Immature natural killer cell (primary cell): Measurements from ENCODE around the gene SPRED3. TPM values are rescaled to one million over a fixed set of nuclear protein-coding genes. Genes with fewer than 3 reads are reported as not detected.
A peak's percentile ranks its signal among the peaks of the same experiment; 100 is the strongest.

Source experiments
- DNase-seq, 3 donors: peaks; one replicate each; pipeline ENCODE4 v3.0.0; 2022; ENCODE audit warnings: mixed read lengths in 1 of 3
- H3K27ac Mint-ChIP-seq, 6 donors: one replicate each; pipeline ENCODE4 v1.8.0; 2020; ENCODE audit warnings: mixed read lengths in 6 of 6, mild to moderate bottlenecking in 5 of 6, inconsistent platforms in 4 of 6, moderate library complexity in 3 of 6
- H3K27me3 Mint-ChIP-seq, 3 donors: one replicate each; pipeline ENCODE4 v1.8.0; 2020 to 2021; ENCODE audit warnings: low read depth in 3 of 3, mild to moderate bottlenecking in 3 of 3, mixed read lengths in 3 of 3, moderate library complexity in 3 of 3, inconsistent platforms in 1 of 3
- H3K36me3 Mint-ChIP-seq, 3 donors: one replicate each; pipeline ENCODE4 v1.8.0; 2020; ENCODE audit warnings: mixed read lengths in 3 of 3, inconsistent platforms in 2 of 3, mild to moderate bottlenecking in 2 of 3
- H3K4me1 Mint-ChIP-seq, 2 donors: one replicate each; pipeline ENCODE4 v1.8.0; 2020; ENCODE audit warnings: inconsistent platforms in 2 of 2, mild to moderate bottlenecking in 2 of 2, mixed read lengths in 2 of 2, moderate library complexity in 1 of 2
- H3K4me3 Mint-ChIP-seq, 5 donors: one replicate each; pipeline ENCODE4 v1.8.0; 2020; ENCODE audit warnings: mild to moderate bottlenecking in 5 of 5, mixed read lengths in 5 of 5, inconsistent platforms in 3 of 5, moderate library complexity in 3 of 5
- H3K9me3 Mint-ChIP-seq, 6 donors: one replicate each; pipeline ENCODE4 v1.8.0; 2020; ENCODE audit warnings: mild to moderate bottlenecking in 6 of 6, mixed read lengths in 6 of 6, inconsistent platforms in 4 of 6, moderate library complexity in 3 of 6
- polyA plus RNA-seq, 3 donors: library from polyadenylated mRNA; unstranded; fragments of 300-500 nt; fragmentation: Illumina TruSeq; gene quantifications; one replicate each; pipeline ENCODE4 v1.2.3, GENCODE V29; 2021

SPRED3 gene
- polyA plus RNA-seq, 3 donors from 2014 or later, result not detected

DNA sequence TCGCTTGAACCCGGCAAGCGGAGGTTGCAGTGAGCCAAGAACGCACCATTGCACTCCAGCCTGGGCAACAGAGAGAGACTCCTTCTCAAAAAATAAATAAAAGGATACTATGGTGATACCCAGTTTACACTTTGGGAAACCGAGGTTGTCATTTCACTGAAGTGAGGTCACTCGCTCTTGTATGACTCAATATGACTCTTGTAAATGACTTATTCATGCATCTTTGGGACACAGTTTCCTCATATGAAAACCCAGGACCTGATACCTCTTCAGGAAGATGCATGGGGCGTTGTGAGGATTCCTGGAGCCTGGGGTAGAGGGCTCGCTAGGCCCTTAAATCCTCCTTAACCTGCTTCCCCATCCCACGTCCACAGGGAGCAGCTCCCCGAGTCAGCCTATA lies 9.6 kb upstream of the SPRED3 start:
- H3K36me3 Mint-ChIP-seq, result peaks cover 20 to 52% (median 26%) of the 10 kb centered on the region in 3 donors
- H3K4me3 Mint-ChIP-seq, result no peak overlapping the region
- no peak for DNase-seq
- peaks cover 30% of the 10 kb centered on the region in 2 donors for H3K4me1 Mint-ChIP-seq
- H3K27me3 Mint-ChIP-seq, result peaks cover 2 to 10% (median 6%) of the 10 kb centered on the region in 3 donors
- no peaks in the 10 kb centered on the region for H3K9me3 Mint-ChIP-seq
- no peak overlapping the region for H3K27ac Mint-ChIP-seq

- Mint-ChIP-seq H3K27me3 (peaks cover 0 to 7% (median 5%) of the 10 kb centered on the region in 3 donors), H3K27ac (no peak overlapping the region), H3K4me1 (peaks cover 8 to 15% of the 10 kb centered on the region in 2 donors), H3K4me3 (no peak overlapping the region), H3K9me3 (no peaks in the 10 kb centered on the region), H3K36me3 (peaks cover 19 to 52% (median 26%) of the 10 kb centered on the region in 3 donors)
- no peak for DNase-seq
Observed at GRCh38 chr19:38381138-38381537, 7.4 kb upstream of the SPRED3 start.

DNA sequence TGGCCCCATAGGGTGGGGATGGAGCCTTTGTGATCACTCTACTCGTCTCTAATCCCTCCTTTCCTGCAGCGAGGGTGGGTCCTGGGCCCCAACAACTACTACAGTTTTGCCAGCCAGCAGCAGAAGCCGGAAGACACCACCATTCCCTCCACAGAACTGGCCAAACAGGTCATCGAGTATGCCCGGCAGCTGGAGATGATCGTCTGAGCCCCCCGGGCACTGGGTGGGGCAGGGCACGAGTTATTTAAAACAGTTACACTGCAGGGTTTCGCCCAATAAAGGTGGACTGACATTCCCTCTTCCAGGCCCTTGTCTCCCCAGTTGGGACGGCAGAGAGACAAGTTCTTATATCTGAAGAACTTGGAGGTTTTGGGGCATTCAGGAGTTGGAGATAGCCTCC lies 5.3 kb upstream of the SPRED3 start:
- peaks cover 12 to 17% of the 10 kb centered on the region in 2 donors for H3K4me1 Mint-ChIP-seq
- H3K4me3 Mint-ChIP-seq, result no peak overlapping the region
- no peak for DNase-seq
- H3K36me3 Mint-ChIP-seq, result peaks cover 19 to 50% (median 26%) of the 10 kb centered on the region in 3 donors
- peaks cover 0 to 2% (median 0%) of the 10 kb centered on the region in 6 donors for H3K9me3 Mint-ChIP-seq
- H3K27ac Mint-ChIP-seq, result peak overlapping the region in 1 of 6 donors; percentile 11
- peaks cover 7 to 13% (median 8%) of the 10 kb centered on the region in 3 donors for H3K27me3 Mint-ChIP-seq

- Mint-ChIP-seq H3K9me3 (peaks cover 0 to 2% (median 0%) of the 10 kb centered on the region in 6 donors), H3K27me3 (peaks cover 8 to 13% (median 8%) of the 10 kb centered on the region in 3 donors), H3K36me3 (peaks cover 19 to 49% (median 26%) of the 10 kb centered on the region in 3 donors), H3K27ac (peak overlapping the region in 1 of 6 donors; percentile 11), H3K4me3 (no peak overlapping the region), H3K4me1 (peaks cover 14 to 19% of the 10 kb centered on the region in 2 donors)
- no peak for DNase-seq
Observed at GRCh38 chr19:38383743-38384142, 4.8 kb upstream of the SPRED3 start.

GRCh38 chr19:38384209-38385027 lies 4.1 kb upstream of the SPRED3 start:
- DNase-seq, result no peak
- Mint-ChIP-seq H3K4me1 (peaks cover 14 to 21% of the 10 kb centered on the region in 2 donors), H3K4me3 (peak overlapping the region in 1 of 5 donors; percentile 29), H3K36me3 (peaks cover 16 to 42% (median 24%) of the 10 kb centered on the region in 3 donors), H3K27me3 (peaks cover 8 to 13% (median 9%) of the 10 kb centered on the region in 3 donors), H3K27ac (no peak overlapping the region), H3K9me3 (peaks cover 0 to 2% (median 0%) of the 10 kb centered on the region in 6 donors)

DNA sequence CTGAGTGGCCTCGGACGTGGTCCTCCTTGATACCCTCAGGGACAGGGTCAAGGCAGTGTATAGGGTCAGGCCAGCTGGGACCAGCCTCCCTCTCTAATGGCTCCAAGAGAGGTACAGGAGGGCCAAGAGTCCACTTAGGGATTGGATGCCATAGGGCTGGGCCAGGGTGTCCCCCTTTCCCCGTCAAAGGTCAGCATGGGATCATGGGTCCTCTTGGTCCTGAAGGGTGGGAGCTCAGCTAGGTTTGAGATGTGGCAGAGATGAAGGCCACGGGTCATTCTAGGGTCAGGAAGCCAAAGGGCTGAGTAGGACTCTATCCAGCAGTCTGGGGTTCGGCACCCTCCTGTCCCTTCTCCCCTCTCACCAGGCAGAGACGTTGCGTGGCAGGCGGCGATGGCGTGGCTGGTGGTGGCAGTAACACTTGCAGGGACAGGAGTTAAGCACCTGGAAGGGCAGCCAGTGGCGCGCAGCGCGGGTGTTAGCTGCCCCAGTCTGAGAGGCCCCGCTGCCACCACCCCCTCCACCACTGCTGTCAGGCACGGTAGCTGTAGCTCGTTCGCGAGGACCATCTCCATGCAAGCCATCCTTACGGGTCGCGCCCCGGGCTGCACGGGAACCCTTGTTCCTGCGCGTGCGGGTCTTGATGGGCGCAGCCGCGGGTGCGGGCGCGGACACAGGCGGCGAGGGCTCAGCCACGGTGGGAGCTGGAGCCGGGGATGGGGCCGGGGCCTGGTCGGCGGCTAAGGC lies 3.3 kb upstream of the SPRED3 start:
- peaks cover 7 to 15% (median 10%) of the 10 kb centered on the region in 3 donors for H3K27me3 Mint-ChIP-seq
- H3K4me3 Mint-ChIP-seq, result peak overlapping the region in 4 of 5 donors; percentile 29 to 46 (median 42)
- peaks cover 0 to 2% (median 0%) of the 10 kb centered on the region in 6 donors for H3K9me3 Mint-ChIP-seq
- H3K4me1 Mint-ChIP-seq, result peaks cover 14 to 21% of the 10 kb centered on the region in 2 donors
- H3K36me3 Mint-ChIP-seq, result peaks cover 16 to 36% (median 21%) of the 10 kb centered on the region in 3 donors
- H3K27ac Mint-ChIP-seq, result no peak overlapping the region
- DNase-seq, result no peak

- H3K4me1 Mint-ChIP-seq, result peaks cover 14 to 21% of the 10 kb centered on the region in 2 donors
- peaks cover 16 to 31% (median 20%) of the 10 kb centered on the region in 3 donors for H3K36me3 Mint-ChIP-seq
- H3K27me3 Mint-ChIP-seq, result peaks cover 6 to 15% (median 10%) of the 10 kb centered on the region in 3 donors
- H3K27ac Mint-ChIP-seq, result no peak overlapping the region
- no peak for DNase-seq
- peaks cover 0 to 2% (median 0%) of the 10 kb centered on the region in 6 donors for H3K9me3 Mint-ChIP-seq
- peak overlapping the region in 1 of 5 donors; percentile 13 for H3K4me3 Mint-ChIP-seq
Observed at GRCh38 chr19:38385804-38386257, 2.7 kb upstream of the SPRED3 start.

- Mint-ChIP-seq H3K4me1 (peaks cover 14 to 21% of the 10 kb centered on the region in 2 donors), H3K27ac (no peak overlapping the region), H3K36me3 (peaks cover 14 to 25% (median 16%) of the 10 kb centered on the region in 3 donors), H3K9me3 (peaks cover 0 to 3% (median 0%) of the 10 kb centered on the region in 6 donors), H3K27me3 (peaks cover 6 to 15% (median 10%) of the 10 kb centered on the region in 3 donors), H3K4me3 (no peak overlapping the region)
- no peak for DNase-seq
Observed at GRCh38 chr19:38386300-38386970, 2.1 kb upstream of the SPRED3 start.

- Mint-ChIP-seq H3K9me3 (peaks cover 0 to 3% (median 0%) of the 10 kb centered on the region in 6 donors), H3K27me3 (peaks cover 6 to 15% (median 10%) of the 10 kb centered on the region in 3 donors), H3K36me3 (peaks cover 7 to 19% (median 10%) of the 10 kb centered on the region in 3 donors), H3K27ac (peak overlapping the region in 4 of 6 donors; percentile 58 to 83 (median 76)), H3K4me3 (peak overlapping the region; percentile 91 to 96 (median 93)), H3K4me1 (peaks cover 14 to 21% of the 10 kb centered on the region in 2 donors)
- no peak for DNase-seq
Observed at GRCh38 chr19:38386971-38387549, 1.4 kb upstream of the SPRED3 start.

- Mint-ChIP-seq H3K9me3 (peaks cover 0 to 3% (median 0%) of the 10 kb centered on the region in 6 donors), H3K4me3 (peak within 1 kb of the TSS; percentile 91 to 96 (median 93)), H3K4me1 (peaks cover 14 to 21% of the 10 kb centered on the region in 2 donors), H3K27me3 (peaks cover 6 to 15% (median 10%) of the 10 kb centered on the region in 3 donors), H3K27ac (peak within 1 kb of the TSS in 5 of 6 donors; percentile 77 to 89 (median 80)), H3K36me3 (peaks cover 4 to 14% (median 7%) of the 10 kb centered on the region in 3 donors)
- peak; percentile 66 to 76 (median 70) for DNase-seq
Observed at GRCh38 chr19:38387550-38388348, 748 bp upstream of the SPRED3 start, which contains the start of gene GGN. TSS of gene GGN (minus strand) at chr19:38388034. CDS start at chr19:38387261, 773 bp downstream.

- H3K36me3 Mint-ChIP-seq, result peaks cover 0 to 3% (median under 1%) of the 10 kb centered on the region in 3 donors
Observed at GRCh38 chr19:38389101-38389925, 816 bp downstream of the SPRED3 start.

More at GRCh38 chr19:38389101-38389925, 816 bp downstream of the SPRED3 start:
- H3K27ac Mint-ChIP-seq, result peak overlapping the region in 2 of 6 donors; percentile 60 to 82
- H3K4me1 Mint-ChIP-seq, result peaks cover 21 to 24% of the 10 kb centered on the region in 2 donors
- H3K27me3 Mint-ChIP-seq, result peaks cover 9 to 19% (median 10%) of the 10 kb centered on the region in 3 donors
- H3K9me3 Mint-ChIP-seq, result peaks cover 0 to 3% (median 0%) of the 10 kb centered on the region in 6 donors
- H3K4me3 Mint-ChIP-seq, result peak overlapping the region in 4 of 5 donors; percentile 46 to 81 (median 63)
- DNase-seq, result no peak
